Vagina (tissue), 2 donors: Measurements from ENCODE around the gene ARHGAP4.

Source experiments
- CTCF ChIP-seq, 3 experiments: fragments of 450-650 bp in 2 of 3; fragments of 200-600 bp in 1 of 3; sonication (generic) in 1 of 3; IDR thresholded peaks; one replicate each; pipeline ENCODE4 v1.5.1; 2017 to 2019; ENCODE audit warnings: antibody characterized with exemption in 3 of 3, mild to moderate bottlenecking in 2 of 3, moderate library complexity in 2 of 3
- POLR2A ChIP-seq, 2 donors: fragments of 450-650 bp; IDR thresholded peaks; one replicate each; pipeline ENCODE4 v1.6.1; 2017; ENCODE audit warnings: antibody characterized with exemption in 2 of 2, mild to moderate bottlenecking in 2 of 2, moderate library complexity in 2 of 2
- POLR2AphosphoS5 ChIP-seq, 2 donors: sonication (generic); formaldehyde crosslinking; IDR thresholded peaks; one replicate each; pipeline ENCODE4 v1.9.0; 2017; ENCODE audit warnings: antibody characterized with exemption in 2 of 2, mild to moderate bottlenecking in 2 of 2, low read depth in 1 of 2; ENCODE audit not compliant: insufficient read depth in 1 of 2

- no peak for TF ChIP-seq POLR2A (IDR thresholded peaks at IDR 0.05)
- TF ChIP-seq CTCF (IDR thresholded peaks at IDR 0.05), result no peak
- TF ChIP-seq POLR2AphosphoS5 (IDR thresholded peaks at IDR 0.05; ENCODE audit: insufficient read depth in 1 of 2, low read depth in 1 of 2), result no peak
Measured at GRCh38 chrX:153879741-153880439, 46.2 kb downstream of the ARHGAP4 start.
